Measurements from ENCODE around the gene SLC11A2.

The SLC11A2 gene

GRCh38 chr12:51028813-51029150, 2.6 kb upstream of the SLC11A2 start:
- no peak overlapping the region for H3K4me3 ChIP-seq (ENCODE audit: control insufficient read depth, low read depth, low read length)
- no peak for TF ChIP-seq CTCF (conservative IDR thresholded peaks at IDR 0.05; ENCODE audit: control insufficient read depth, insufficient read depth, low read depth, low read length)
- DNase-seq (ENCODE audit: low read depth) = no peak

GRCh38 chr12:51028126-51028812, 2.1 kb upstream of the SLC11A2 start:
- TF ChIP-seq CTCF (conservative IDR thresholded peaks at IDR 0.05; ENCODE audit: control insufficient read depth, insufficient read depth, low read depth, low read length) = peak; percentile 48
- peak; percentile 67 for DNase-seq (ENCODE audit: low read depth)
- no peak overlapping the region for H3K4me3 ChIP-seq (ENCODE audit: control insufficient read depth, low read depth, low read length)

GRCh38 chr12:51027342-51027835, 1.2 kb upstream of the SLC11A2 start:
- no peak for TF ChIP-seq CTCF (conservative IDR thresholded peaks at IDR 0.05; ENCODE audit: control insufficient read depth, insufficient read depth, low read depth, low read length)
- no peak overlapping the region for H3K4me3 ChIP-seq (ENCODE audit: control insufficient read depth, low read depth, low read length)
- no peak for DNase-seq (ENCODE audit: low read depth)

GRCh38 chr12:51025338-51025835, 797 bp downstream of the SLC11A2 start:
- peak; percentile 18 for DNase-seq (ENCODE audit: low read depth)
- TF ChIP-seq CTCF (conservative IDR thresholded peaks at IDR 0.05; ENCODE audit: control insufficient read depth, insufficient read depth, low read depth, low read length) = no peak
- H3K4me3 ChIP-seq (ENCODE audit: control insufficient read depth, low read depth, low read length) = peak overlapping the region; percentile 83

GRCh38 chr12:51023625-51024382, 2.4 kb downstream of the SLC11A2 start:
- no peak for DNase-seq (ENCODE audit: low read depth)
- peak overlapping the region; percentile 83 for H3K4me3 ChIP-seq (ENCODE audit: control insufficient read depth, low read depth, low read length)
- no peak for TF ChIP-seq CTCF (conservative IDR thresholded peaks at IDR 0.05; ENCODE audit: control insufficient read depth, insufficient read depth, low read depth, low read length)

- no peak for TF ChIP-seq CTCF (conservative IDR thresholded peaks at IDR 0.05; ENCODE audit: control insufficient read depth, insufficient read depth, low read depth, low read length)
- DNase-seq (ENCODE audit: low read depth) = no peak
- no peak overlapping the region for H3K4me3 ChIP-seq (ENCODE audit: control insufficient read depth, low read depth, low read length)
These were observed 4.5 kb downstream of the SLC11A2 start for GRCh38 chr12:51021694-51022093.
